Activated T-cell treated with anti-CD3 and anti-CD28 coated beads, Interleukin-2, amount 50 U/mL, for 4 hours (primary cell): ENCODE measurements around the gene ERLIN1. TPM values are rescaled to one million over a fixed set of nuclear protein-coding genes. Genes with fewer than 3 reads are reported as not detected.
A peak's percentile ranks its signal among the peaks of the same experiment; 100 is the strongest.

Experiments used
- ATAC-seq, 2 donors: fragments of 200-7000 bp; cut with Tn5 transposase; one replicate each; pipeline ENCODE4 v1.10.0; 2021
- DNase-seq: peaks from one replicate; pipeline ENCODE4 v3.0.0-alpha.2; 2020
- H3K27me3 Mint-ChIP-seq: one replicate; pipeline ENCODE4 v1.8.0; 2021; ENCODE audit warnings: low read depth, mixed read lengths
- H3K36me3 Mint-ChIP-seq: one replicate; pipeline ENCODE4 v1.8.0; 2022; ENCODE audit warnings: mixed read lengths; ENCODE audit not compliant: insufficient read depth
- H3K4me1 Mint-ChIP-seq: one replicate; pipeline ENCODE4 v1.8.0; 2021; ENCODE audit warnings: low read depth, mixed read lengths
- H3K4me3 Mint-ChIP-seq: one replicate; pipeline ENCODE4 v1.8.0; 2021; ENCODE audit warnings: mild to moderate bottlenecking, moderate library complexity, mixed read lengths
- H3K9me3 Mint-ChIP-seq: one replicate; pipeline ENCODE4 v1.8.0; 2021; ENCODE audit warnings: mixed read lengths
- total RNA-seq, 3 donors: library from RNA; stranded (reverse); gene quantifications; one replicate each; pipeline ENCODE4 v1.2.1, GENCODE V29; 2021

The ERLIN1 gene
- total RNA-seq, 3 donors from 2014 or later: 20.3 to 26.5 (median 21.9) TPM

GRCh38 chr10:100184426-100184825, 1.4 kb downstream of the ERLIN1 start:
- Mint-ChIP-seq H3K36me3 (peaks cover 37% of the 10 kb centered on the region), H3K9me3 (no peaks in the 10 kb centered on the region), H3K27me3 (no peaks in the 10 kb centered on the region), H3K4me3 (peak overlapping the region; percentile 100), H3K4me1 (peaks cover 60% of the 10 kb centered on the region)
- DNase-seq (no peak), ATAC-seq (no peak)

GRCh38 chr10:100183481-100183880, 2.3 kb downstream of the ERLIN1 start:
- Mint-ChIP-seq H3K4me1 (peaks cover 54% of the 10 kb centered on the region), H3K27me3 (no peaks in the 10 kb centered on the region), H3K36me3 (peaks cover 38% of the 10 kb centered on the region), H3K9me3 (no peaks in the 10 kb centered on the region), H3K4me3 (no peak overlapping the region)
- DNase-seq (no peak), ATAC-seq (no peak)

DNA sequence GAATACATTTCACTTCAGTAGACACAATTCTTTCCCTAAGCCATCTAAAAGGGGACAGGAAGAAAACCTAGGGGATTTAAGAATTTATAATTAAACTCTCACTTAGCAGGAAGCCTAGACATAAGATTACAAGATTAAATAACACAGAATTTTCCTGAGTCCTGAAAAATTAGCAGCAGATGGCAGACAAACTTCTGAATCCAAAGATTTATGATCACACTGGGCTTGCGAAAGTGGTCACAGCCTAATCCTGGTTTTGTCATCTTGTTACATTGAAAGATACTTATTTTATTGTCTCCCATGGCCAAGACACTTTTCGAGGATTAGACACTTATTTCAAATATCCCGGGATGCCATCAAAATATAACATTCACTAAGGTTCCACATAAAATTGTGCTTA, 2.9 kb downstream of the ERLIN1 start:
- H3K36me3 Mint-ChIP-seq: peaks cover 44% of the 10 kb centered on the region
- ATAC-seq: no peak
- no peaks in the 10 kb centered on the region for H3K27me3 Mint-ChIP-seq
- H3K4me3 Mint-ChIP-seq: no peak overlapping the region
- DNase-seq: no peak
- H3K4me1 Mint-ChIP-seq: peaks cover 52% of the 10 kb centered on the region
- no peaks in the 10 kb centered on the region for H3K9me3 Mint-ChIP-seq

DNA sequence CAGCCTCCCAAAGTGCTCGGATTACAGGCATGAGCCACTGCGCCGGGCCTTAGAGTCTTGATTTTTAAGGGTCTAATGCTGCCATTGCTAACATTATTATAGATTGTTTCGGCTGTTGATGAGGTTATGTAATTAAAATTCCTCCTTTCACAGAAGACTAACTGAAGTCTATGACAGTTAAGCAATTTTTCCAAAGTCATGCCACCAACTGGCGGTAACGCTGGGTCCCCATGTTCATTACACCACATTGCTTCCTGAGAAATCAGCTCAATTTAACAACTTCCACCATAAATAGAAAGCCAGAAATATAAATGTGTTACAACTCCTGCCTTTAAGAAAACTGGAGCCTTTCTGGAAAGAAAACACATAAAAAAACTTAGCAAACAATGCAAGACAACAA, 3.5 kb downstream of the ERLIN1 start:
- Mint-ChIP-seq H3K9me3 (no peaks in the 10 kb centered on the region), H3K27me3 (no peaks in the 10 kb centered on the region), H3K4me3 (no peak overlapping the region), H3K4me1 (peaks cover 46% of the 10 kb centered on the region), H3K36me3 (peaks cover 44% of the 10 kb centered on the region)
- ATAC-seq: no peak
- DNase-seq: no peak

- Mint-ChIP-seq H3K4me3 (no peak overlapping the region), H3K27me3 (no peaks in the 10 kb centered on the region), H3K9me3 (peaks cover 11% of the 10 kb centered on the region), H3K4me1 (peaks cover 28% of the 10 kb centered on the region), H3K36me3 (peaks cover 53% of the 10 kb centered on the region)
- ATAC-seq: no peak
- no peak for DNase-seq
Observed at GRCh38 chr10:100175875-100176274, 10.0 kb downstream of the ERLIN1 start.

- ATAC-seq (peak; percentile 89 to 92), DNase-seq (no peak)
- Mint-ChIP-seq H3K36me3 (peaks cover 51% of the 10 kb centered on the region), H3K9me3 (peaks cover 11% of the 10 kb centered on the region), H3K4me3 (no peak overlapping the region), H3K4me1 (peaks cover 27% of the 10 kb centered on the region), H3K27me3 (no peaks in the 10 kb centered on the region)
Observed at GRCh38 chr10:100174699-100175677, 10.8 kb downstream of the ERLIN1 start.

- no peak for DNase-seq
- ATAC-seq: no peak
- no peak overlapping the region for H3K4me3 Mint-ChIP-seq
- H3K9me3 Mint-ChIP-seq: peaks cover 11% of the 10 kb centered on the region
- H3K27me3 Mint-ChIP-seq: no peaks in the 10 kb centered on the region
- peaks cover 46% of the 10 kb centered on the region for H3K36me3 Mint-ChIP-seq
- peaks cover 38% of the 10 kb centered on the region for H3K4me1 Mint-ChIP-seq
Observed at GRCh38 chr10:100173035-100173434, 12.8 kb downstream of the ERLIN1 start.

- peaks cover 11% of the 10 kb centered on the region for H3K9me3 Mint-ChIP-seq
- peaks cover 44% of the 10 kb centered on the region for H3K4me1 Mint-ChIP-seq
- H3K36me3 Mint-ChIP-seq: peaks cover 41% of the 10 kb centered on the region
- ATAC-seq (no peak), DNase-seq (no peak)
- H3K27me3 Mint-ChIP-seq: no peaks in the 10 kb centered on the region
- no peak overlapping the region for H3K4me3 Mint-ChIP-seq
Observed at GRCh38 chr10:100172349-100172748, 13.5 kb downstream of the ERLIN1 start.

DNA sequence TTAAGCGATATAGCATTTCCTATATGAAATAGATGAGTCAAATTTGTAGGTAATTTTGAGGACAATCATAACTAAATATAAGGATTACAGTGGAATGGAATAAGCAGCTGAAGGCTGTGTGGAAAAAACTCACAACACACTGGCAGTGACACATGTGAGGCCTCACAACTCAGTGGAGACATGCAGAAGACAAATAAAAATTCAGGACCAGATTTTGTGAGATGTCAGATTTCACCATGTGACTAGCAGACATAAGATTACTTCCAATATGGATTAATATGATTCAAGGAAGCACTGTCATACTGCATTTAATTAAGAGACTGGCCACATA, 17.6 kb downstream of the ERLIN1 start:
- Mint-ChIP-seq H3K4me1 (peaks cover 43% of the 10 kb centered on the region), H3K27me3 (no peaks in the 10 kb centered on the region), H3K9me3 (peaks cover 6% of the 10 kb centered on the region), H3K4me3 (peak overlapping the region; percentile 58), H3K36me3 (peaks cover 34% of the 10 kb centered on the region)
- ATAC-seq: no peak
- DNase-seq: no peak

- DNase-seq (no peak), ATAC-seq (peak in 1 of 2 donors; percentile 25)
- Mint-ChIP-seq H3K36me3 (peaks cover 32% of the 10 kb centered on the region), H3K4me3 (peak overlapping the region; percentile 58), H3K27me3 (no peaks in the 10 kb centered on the region), H3K4me1 (peaks cover 43% of the 10 kb centered on the region), H3K9me3 (peaks cover 5% of the 10 kb centered on the region)
Observed at GRCh38 chr10:100167553-100168312, 18.1 kb downstream of the ERLIN1 start.

DNA sequence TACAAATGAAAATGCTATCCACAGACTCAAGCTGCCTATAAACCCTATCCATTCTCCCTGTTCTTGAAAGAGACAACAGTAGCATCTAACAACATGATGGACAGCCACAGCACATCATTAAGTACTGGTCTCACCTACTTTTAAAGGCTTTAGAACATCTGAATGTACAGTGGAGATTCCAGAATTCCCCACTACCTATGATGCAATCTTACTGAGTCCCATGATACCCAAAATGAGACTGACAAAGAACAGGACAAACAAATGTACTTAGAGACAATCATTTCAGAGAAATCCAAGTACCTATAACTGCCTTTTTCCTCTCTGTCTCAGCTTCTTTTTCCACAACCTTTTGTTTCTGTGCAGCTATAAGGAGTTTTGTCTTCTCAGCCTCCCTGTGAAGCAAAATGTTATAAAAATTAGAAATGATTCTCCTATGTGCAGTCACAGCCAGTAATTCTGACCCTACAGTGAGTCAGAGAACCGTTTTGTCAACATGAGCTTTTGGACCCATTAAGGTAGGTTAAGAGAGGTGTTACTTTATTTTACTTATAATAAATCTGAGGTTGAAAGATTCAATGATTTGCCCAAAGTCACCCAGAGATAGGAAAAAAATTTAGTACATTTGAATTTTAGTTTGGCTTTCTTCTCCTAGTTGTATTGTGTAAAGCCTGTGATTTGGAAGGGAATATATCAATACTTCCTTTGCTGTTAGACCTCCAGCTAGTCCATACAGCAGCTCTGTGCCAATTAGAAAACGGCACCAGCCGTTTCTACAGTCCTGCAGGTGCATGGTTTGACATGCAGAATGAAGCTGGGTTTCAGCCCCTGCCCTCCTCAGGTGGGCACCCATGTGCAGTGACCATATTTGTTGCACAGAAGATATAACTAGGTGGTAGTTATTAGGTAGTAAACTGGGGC, 21.9 kb downstream of the ERLIN1 start:
- no peaks in the 10 kb centered on the region for H3K27me3 Mint-ChIP-seq
- peaks cover 36% of the 10 kb centered on the region for H3K4me1 Mint-ChIP-seq

GRCh38 chr10:100162696-100163095, 23.1 kb downstream of the ERLIN1 start:
- Mint-ChIP-seq H3K9me3 (no peaks in the 10 kb centered on the region), H3K27me3 (no peaks in the 10 kb centered on the region), H3K4me1 (peaks cover 28% of the 10 kb centered on the region), H3K36me3 (peaks cover 48% of the 10 kb centered on the region), H3K4me3 (no peak overlapping the region)
- DNase-seq: no peak
- no peak for ATAC-seq

More for the DNA sequence above, 21.9 kb downstream of the ERLIN1 start:
- DNase-seq (no peak), ATAC-seq (no peak)
- Mint-ChIP-seq H3K36me3 (peaks cover 39% of the 10 kb centered on the region), H3K9me3 (no peaks in the 10 kb centered on the region), H3K4me3 (no peak overlapping the region)

GRCh38 chr10:100158044-100158805, 27.6 kb downstream of the ERLIN1 start:
- peaks cover 72% of the 10 kb centered on the region for H3K36me3 Mint-ChIP-seq
- no peaks in the 10 kb centered on the region for H3K27me3 Mint-ChIP-seq
- no peak overlapping the region for H3K4me3 Mint-ChIP-seq
- H3K4me1 Mint-ChIP-seq: peaks cover 12% of the 10 kb centered on the region
- ATAC-seq: no peak
- no peaks in the 10 kb centered on the region for H3K9me3 Mint-ChIP-seq
- no peak for DNase-seq
